Large intestine (tissue), 3 donors: ENCODE results near the gene IKZF3. TPM values are rescaled to one million over a fixed set of nuclear protein-coding genes. Genes with fewer than 3 reads are reported as not detected.
"Not testable (repeated sequence)": the region's sequence is repeated elsewhere in the genome, so short reads cannot be mapped to it uniquely, and the experiment has no call there.

ENCODE experiments used
- DNase-seq, 2 donors: peaks; one replicate each; pipeline versions ENCODE4 v3.0.0 to v3.0.0-alpha.2; 2013
- H3K27ac ChIP-seq: one replicate; pipeline ENCODE4 v1.5.1; 2013; ENCODE audit warnings: low read length
- H3K27me3 ChIP-seq: 2 replicates; pipeline ENCODE4 v1.6.1; 2013; ENCODE audit warnings: low read length; ENCODE audit not compliant: control insufficient read depth, insufficient read depth
- H3K36me3 ChIP-seq: 2 replicates; pipeline ENCODE4 v1.6.1; 2013; ENCODE audit warnings: low read length; ENCODE audit not compliant: control insufficient read depth, insufficient read depth
- H3K4me1 ChIP-seq: one replicate; pipeline ENCODE4 v1.6.1; 2013; ENCODE audit warnings: low read length; ENCODE audit not compliant: control insufficient read depth, insufficient read depth
- H3K4me3 ChIP-seq: one replicate; pipeline ENCODE4 v1.5.1; 2013; ENCODE audit warnings: low read length
- H3K9me3 ChIP-seq: one replicate; pipeline ENCODE4 v1.6.1; 2013; ENCODE audit warnings: mild to moderate bottlenecking, low read depth, low read length, moderate library complexity; ENCODE audit not compliant: control insufficient read depth
- WGBS: methylation state at CpG from one replicate; pipeline ENCODE4 v1.1.5; 2013; ENCODE audit warnings: low lambda C conversion rate; ENCODE audit not compliant: insufficient coverage; 5-methylcytosine and 5-hydroxymethylcytosine counted together
- polyA plus RNA-seq: library from polyadenylated mRNA; unstranded; fragments of 120-200 nt; gene quantifications from one replicate; pipeline ENCODE4 v1.2.1, GENCODE V29; 2013

Gene IKZF3
- polyA plus RNA-seq, 1 donor, result 2.4 TPM

GRCh38 chr17:39755554-39756379 is 108.3 kb downstream of the IKZF3 start:
- Histone ChIP-seq H3K27ac (no peak overlapping the region), H3K27me3 (no peaks in the 10 kb centered on the region), H3K9me3 (no peaks in the 10 kb centered on the region), H3K36me3 (no peaks in the 10 kb centered on the region), H3K4me1 (peaks cover 7% of the 10 kb centered on the region), H3K4me3 (no peak overlapping the region)
- WGBS, result no CpG with 5 or more reads among the region's 18 CpGs
- DNase-seq, result no peak

- Histone ChIP-seq H3K36me3 (no peaks in the 10 kb centered on the region), H3K4me1 (peaks cover 7% of the 10 kb centered on the region), H3K27ac (peak overlapping the region; percentile 89), H3K27me3 (no peaks in the 10 kb centered on the region), H3K4me3 (peak overlapping the region; percentile 94), H3K9me3 (no peaks in the 10 kb centered on the region)
- DNase-seq, result peak in 1 of 2 donors; percentile 26
- WGBS, result no CpG with 5 or more reads among the region's 21 CpGs
Measured at GRCh38 chr17:39754958-39755553, 109.1 kb downstream of the IKZF3 start.

GRCh38 chr17:39754161-39754957 is 109.8 kb downstream of the IKZF3 start:
- Histone ChIP-seq H3K36me3 (no peaks in the 10 kb centered on the region), H3K27ac (peak overlapping the region; percentile 89), H3K4me1 (peaks cover 7% of the 10 kb centered on the region), H3K27me3 (no peaks in the 10 kb centered on the region), H3K9me3 (no peaks in the 10 kb centered on the region), H3K4me3 (peak overlapping the region; percentile 94)
- peak; percentile 93 to 97 for DNase-seq
- no CpG with 5 or more reads among the region's 91 CpGs for WGBS

GRCh38 chr17:39753514-39754160 is 110.5 kb downstream of the IKZF3 start:
- Histone ChIP-seq H3K27me3 (no peaks in the 10 kb centered on the region), H3K4me1 (peaks cover 7% of the 10 kb centered on the region), H3K27ac (peak overlapping the region; percentile 89), H3K4me3 (peak overlapping the region; percentile 94), H3K9me3 (no peaks in the 10 kb centered on the region), H3K36me3 (no peaks in the 10 kb centered on the region)
- no CpG with 5 or more reads among the region's 55 CpGs for WGBS
- peak in 1 of 2 donors; percentile 42 for DNase-seq

- no peaks in the 10 kb centered on the region for H3K27me3 ChIP-seq
- H3K9me3 ChIP-seq, result no peaks in the 10 kb centered on the region
- DNase-seq, result no peak
- no CpG with 5 or more reads among the region's 13 CpGs for WGBS
- peaks cover 4% of the 10 kb centered on the region for H3K36me3 ChIP-seq
- no peak overlapping the region for H3K27ac ChIP-seq
- H3K4me1 ChIP-seq, result peaks cover 7% of the 10 kb centered on the region
- no peak overlapping the region for H3K4me3 ChIP-seq
Measured at GRCh38 chr17:39752241-39752881, 111.8 kb downstream of the IKZF3 start.

- DNase-seq, result no peak
- no CpG with 5 or more reads among the region's 10 CpGs for WGBS
- Histone ChIP-seq H3K4me1 (peaks cover 7% of the 10 kb centered on the region), H3K4me3 (no peak overlapping the region), H3K36me3 (peaks cover 9% of the 10 kb centered on the region), H3K27ac (no peak overlapping the region), H3K9me3 (no peaks in the 10 kb centered on the region), H3K27me3 (no peaks in the 10 kb centered on the region)
Measured at GRCh38 chr17:39751637-39752036, 112.5 kb downstream of the IKZF3 start.

- no peak for DNase-seq
Measured at GRCh38 chr17:39751016-39751543, 113.0 kb downstream of the IKZF3 start.

GRCh38 chr17:39750131-39751015 is 113.7 kb downstream of the IKZF3 start:
- Histone ChIP-seq H3K4me3 (no peak overlapping the region), H3K27ac (no peak overlapping the region), H3K4me1 (peaks cover 6% of the 10 kb centered on the region), H3K36me3 (peaks cover 19% of the 10 kb centered on the region), H3K27me3 (no peaks in the 10 kb centered on the region), H3K9me3 (no peaks in the 10 kb centered on the region)
- DNase-seq, result no peak
- WGBS, result no CpG with 5 or more reads among the region's 9 CpGs

More at GRCh38 chr17:39751016-39751543, 113.0 kb downstream of the IKZF3 start:
- no peak overlapping the region for H3K27ac ChIP-seq
- WGBS, result no CpG with 5 or more reads among the region's 5 CpGs
- H3K36me3 ChIP-seq, result peaks cover 12% of the 10 kb centered on the region
- peaks cover 7% of the 10 kb centered on the region for H3K4me1 ChIP-seq
- no peaks in the 10 kb centered on the region for H3K9me3 ChIP-seq
- H3K27me3 ChIP-seq, result no peaks in the 10 kb centered on the region
- no peak overlapping the region for H3K4me3 ChIP-seq

- H3K27ac ChIP-seq, H3K4me1 ChIP-seq, H3K4me3 ChIP-seq, H3K9me3 ChIP-seq, DNase-seq, H3K27me3 ChIP-seq: not testable (repeated sequence)
- WGBS, result no CpG with 5 or more reads among the region's 8 CpGs
- peaks cover 37% of the 10 kb centered on the region for H3K36me3 ChIP-seq
Measured at GRCh38 chr17:39748444-39749034, 115.6 kb downstream of the IKZF3 start.
